ENCODE results near the gene E2F2.

The E2F2 gene

DNA sequence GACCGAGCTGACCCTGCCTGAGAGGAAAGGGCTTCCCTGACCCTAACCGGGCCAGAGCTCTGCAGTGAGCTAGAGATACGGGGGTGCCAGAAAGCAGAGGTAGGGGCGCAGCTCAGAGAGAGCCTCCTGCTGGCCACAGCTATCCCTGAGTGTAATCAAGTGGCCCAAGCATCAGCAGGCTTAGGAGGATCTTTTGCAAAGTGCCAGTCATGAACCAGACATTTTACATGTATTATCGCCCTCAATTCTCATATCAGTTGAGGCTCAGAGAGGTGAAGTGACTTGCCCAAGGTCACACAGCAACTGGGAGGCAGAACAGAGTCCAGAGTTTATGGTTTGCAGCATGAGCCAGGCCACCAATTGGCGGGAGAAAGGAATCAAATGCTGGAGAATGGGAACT, 35.3 kb upstream of the E2F2 start:
- Mint-ChIP-seq H3K27ac (no peak overlapping the region), H3K27me3 (peaks cover 10% of the 10 kb centered on the region), H3K4me1 (peaks cover 53% of the 10 kb centered on the region), H3K4me3 (peak overlapping the region in 1 of 2 donors; percentile 11), H3K9me3 (no peaks in the 10 kb centered on the region)
- no peak for ATAC-seq
- DNase-seq: no peak

DNA sequence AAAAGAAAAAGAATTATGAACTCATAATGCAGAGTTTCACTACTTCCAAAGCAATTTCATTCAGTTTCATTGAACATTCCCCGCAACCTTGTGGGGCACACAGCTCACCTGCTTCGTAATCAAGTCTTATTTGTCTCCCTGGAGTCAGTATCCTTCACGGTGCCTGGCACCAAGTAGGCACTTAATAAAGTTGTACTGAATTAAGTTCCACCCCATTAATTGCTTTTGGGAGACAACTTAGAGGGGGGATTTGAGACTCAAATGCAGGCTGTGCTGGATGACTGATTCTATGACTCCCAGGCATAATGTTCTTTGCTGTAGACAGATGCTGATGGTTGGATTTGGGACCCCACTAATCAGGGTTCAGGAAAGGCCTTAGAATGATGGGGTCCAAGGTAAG, 34.7 kb upstream of the E2F2 start:
- ATAC-seq (no peak), DNase-seq (no peak)
- Mint-ChIP-seq H3K4me1 (peaks cover 58% of the 10 kb centered on the region), H3K27ac (no peak overlapping the region), H3K9me3 (no peaks in the 10 kb centered on the region), H3K27me3 (peaks cover 16% of the 10 kb centered on the region), H3K4me3 (no peak overlapping the region)

DNA sequence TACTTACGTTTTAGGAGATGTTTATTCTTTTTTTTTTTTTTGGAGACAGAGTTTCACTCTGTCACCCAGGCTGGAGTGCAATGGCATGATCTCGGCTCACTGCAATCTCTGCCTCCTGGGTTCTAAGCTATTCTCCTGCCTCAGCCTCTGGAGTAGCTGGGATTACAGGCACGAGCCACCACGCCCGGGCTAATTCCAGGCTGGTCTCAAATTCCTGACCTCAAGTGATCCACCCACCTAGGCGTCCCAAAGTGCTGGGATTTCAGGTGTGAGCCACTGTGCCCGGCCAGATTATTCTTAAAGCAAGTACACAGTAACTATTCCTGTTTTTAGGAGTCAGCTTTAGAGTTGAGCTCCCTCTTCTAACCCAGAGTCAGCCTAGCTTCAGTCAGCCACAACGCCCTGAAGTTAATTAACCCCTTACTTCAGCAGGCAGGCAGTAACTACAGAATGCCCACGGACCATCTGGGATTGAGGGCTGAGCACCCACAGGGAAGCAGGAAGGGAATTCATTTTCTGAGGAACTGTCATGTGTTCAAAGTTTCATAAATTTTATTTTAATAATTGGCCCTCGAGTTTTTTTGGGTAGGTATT, 33.6 kb upstream of the E2F2 start:
- H3K4me3 Mint-ChIP-seq: no peak overlapping the region
- DNase-seq (no peak), ATAC-seq (no peak)
- H3K27ac Mint-ChIP-seq: no peak overlapping the region
- H3K27me3 Mint-ChIP-seq: peaks cover 20% of the 10 kb centered on the region
- H3K9me3 Mint-ChIP-seq: no peaks in the 10 kb centered on the region
- H3K4me1 Mint-ChIP-seq: peaks cover 70% of the 10 kb centered on the region

DNA sequence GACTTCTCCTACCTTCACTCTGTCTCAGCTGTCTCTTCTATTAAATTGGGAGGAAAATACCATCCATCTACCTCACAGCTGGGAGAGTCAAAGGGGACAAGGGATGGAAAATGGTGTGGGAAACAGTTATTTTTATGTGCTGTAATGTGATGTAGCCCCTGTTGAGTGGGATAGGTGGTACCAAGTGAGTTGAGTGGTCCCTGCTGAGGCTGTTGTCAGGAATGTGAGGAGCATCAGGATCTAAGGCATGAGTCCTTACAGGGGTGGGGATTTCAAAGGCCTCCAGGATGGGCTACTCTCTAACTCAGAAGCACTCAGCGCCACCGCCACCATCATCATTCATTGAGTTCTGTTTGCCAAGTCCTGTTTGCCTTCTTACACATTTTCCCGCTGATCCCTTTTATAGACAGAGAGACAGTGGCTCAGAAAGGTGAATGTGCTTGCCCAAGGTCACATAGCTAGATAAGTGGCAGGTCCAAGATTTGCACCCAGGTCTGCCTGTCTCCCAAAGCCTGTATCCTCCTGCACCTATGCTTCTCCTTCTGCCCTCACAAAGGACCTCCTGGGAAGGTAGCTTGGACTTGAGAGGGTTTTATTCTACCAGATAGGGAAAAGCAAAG, 32.8 kb upstream of the E2F2 start:
- no peaks in the 10 kb centered on the region for H3K9me3 Mint-ChIP-seq
- ATAC-seq (no peak), DNase-seq (no peak)
- peaks cover 17% of the 10 kb centered on the region for H3K27me3 Mint-ChIP-seq
- H3K27ac Mint-ChIP-seq: no peak overlapping the region
- H3K4me1 Mint-ChIP-seq: peaks cover 66% of the 10 kb centered on the region
- H3K4me3 Mint-ChIP-seq: no peak overlapping the region

DNA sequence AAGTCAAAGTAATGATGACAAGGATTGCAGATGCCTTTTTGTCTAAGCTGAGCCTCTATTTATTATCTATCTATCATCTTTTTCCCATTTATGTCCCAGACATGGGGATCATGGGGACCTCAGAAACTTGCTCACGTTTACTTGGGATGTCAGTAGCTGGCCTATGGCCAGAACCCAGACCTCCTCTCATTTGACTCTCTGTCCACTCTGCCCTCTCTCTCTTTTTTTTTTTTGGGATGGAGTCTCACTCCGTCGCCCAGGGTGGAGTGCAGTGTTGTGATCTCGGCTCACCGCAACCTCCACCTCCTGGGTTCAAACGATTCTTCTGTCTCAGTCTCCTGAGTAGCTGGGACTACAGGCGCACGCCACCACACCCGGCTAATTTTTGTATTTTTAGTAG, 32.0 kb upstream of the E2F2 start:
- Mint-ChIP-seq H3K4me3 (peak overlapping the region in 1 of 2 donors; percentile 44), H3K4me1 (peaks cover 60% of the 10 kb centered on the region), H3K9me3 (no peaks in the 10 kb centered on the region), H3K27me3 (peaks cover 10% of the 10 kb centered on the region), H3K27ac (peak overlapping the region in 1 of 2 donors; percentile 7)
- DNase-seq (no peak), ATAC-seq (no peak)

DNA sequence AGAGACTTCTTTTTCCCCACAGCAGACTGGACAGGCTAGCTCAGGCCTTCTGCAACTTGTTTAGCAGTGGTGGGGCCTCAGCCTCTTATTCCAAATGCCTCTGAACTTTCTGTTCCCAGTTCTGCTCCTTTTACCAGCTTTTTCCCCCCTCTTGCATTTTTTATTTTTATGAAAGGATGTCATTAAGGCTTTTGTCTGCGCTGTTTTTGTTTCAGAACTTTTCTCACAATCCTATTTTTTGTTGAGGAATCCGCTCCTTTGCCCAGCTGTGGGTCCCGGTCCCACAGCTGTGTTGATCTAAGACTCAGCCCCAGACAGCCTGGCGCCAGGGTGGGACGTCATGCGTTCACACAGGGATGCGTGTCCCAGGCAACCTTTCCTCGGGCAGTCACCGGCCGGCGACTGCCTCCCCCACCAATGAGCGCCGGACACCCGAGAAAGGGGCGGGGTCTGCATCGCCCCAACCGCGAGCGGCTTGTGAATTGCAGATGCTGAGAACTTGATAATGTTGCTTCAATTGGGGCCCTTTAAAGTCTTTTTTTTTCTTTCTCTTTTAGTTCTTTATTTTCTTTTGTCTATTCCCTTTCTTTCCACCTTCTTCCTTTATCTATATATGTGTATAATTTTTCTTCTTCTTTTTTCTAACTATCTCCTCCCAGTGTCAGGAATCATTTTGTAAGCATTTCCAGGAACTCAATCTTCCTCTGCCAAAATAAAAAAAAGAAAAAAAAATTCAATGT, 31.3 kb upstream of the E2F2 start:
- H3K27me3 Mint-ChIP-seq: peaks cover 10% of the 10 kb centered on the region
- H3K9me3 Mint-ChIP-seq: no peaks in the 10 kb centered on the region
- DNase-seq: no peak
- peak overlapping the region; percentile 49 to 58 for H3K4me3 Mint-ChIP-seq
- no peak overlapping the region for H3K27ac Mint-ChIP-seq
- H3K4me1 Mint-ChIP-seq: peaks cover 66% of the 10 kb centered on the region
- ATAC-seq: no peak

DNA sequence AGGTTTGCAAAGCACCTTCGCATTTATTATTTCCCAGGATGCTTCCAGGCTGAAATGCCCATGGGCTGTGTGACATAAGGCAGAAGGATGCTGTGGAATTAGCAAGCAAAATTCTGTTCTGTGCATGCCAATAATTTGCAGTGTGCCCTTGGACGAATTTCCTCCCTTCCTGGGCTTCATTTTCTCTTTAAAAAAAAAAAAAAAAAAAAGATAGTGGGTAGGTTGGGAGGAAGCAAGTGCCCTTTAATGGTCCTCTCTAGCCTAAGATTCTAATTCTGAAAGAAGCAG, 30.7 kb upstream of the E2F2 start:
- ATAC-seq: no peak

DNA sequence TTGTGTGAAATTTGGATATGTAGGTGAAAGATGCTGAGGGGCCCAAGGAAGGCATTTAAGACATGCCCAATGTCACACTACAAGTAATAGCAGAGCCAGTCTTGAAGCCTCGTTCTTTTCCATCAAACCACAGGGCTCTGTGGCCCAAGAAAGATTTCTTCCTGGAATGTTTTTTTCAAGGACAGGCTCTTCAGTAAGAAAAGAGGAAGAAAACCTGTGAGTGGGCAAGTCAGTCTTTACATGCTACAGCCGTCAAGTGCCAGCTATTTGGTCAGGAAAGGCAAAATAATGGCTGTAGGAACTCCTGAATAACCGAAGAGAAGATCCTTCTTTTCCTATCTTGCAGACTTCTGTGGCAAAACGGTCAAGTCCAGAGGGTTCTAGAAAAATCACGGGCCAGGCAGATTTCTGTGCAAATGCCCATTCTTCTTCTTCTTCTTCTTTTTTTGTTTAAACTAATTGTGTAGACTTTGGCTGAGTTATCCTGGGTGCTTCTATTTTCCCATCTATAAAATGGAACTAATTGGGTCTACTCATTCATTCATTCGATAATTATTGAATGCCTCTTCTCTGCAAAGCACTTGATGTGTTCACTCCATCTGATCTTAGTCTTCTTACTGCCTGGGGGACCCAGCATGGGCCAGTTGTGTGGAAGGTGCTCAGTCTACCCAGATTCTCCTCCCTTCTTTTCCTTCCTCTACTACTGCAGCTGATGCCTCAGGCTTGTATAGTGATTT, 30.2 kb upstream of the E2F2 start:
- Mint-ChIP-seq H3K27me3 (peaks cover 10% of the 10 kb centered on the region), H3K4me3 (no peak overlapping the region), H3K9me3 (no peaks in the 10 kb centered on the region), H3K27ac (no peak overlapping the region), H3K4me1 (peaks cover 67% of the 10 kb centered on the region)
- ATAC-seq: no peak
- no peak for DNase-seq

More for the DNA sequence above, 30.7 kb upstream of the E2F2 start:
- no peak overlapping the region for H3K27ac Mint-ChIP-seq
- no peaks in the 10 kb centered on the region for H3K9me3 Mint-ChIP-seq
- H3K4me1 Mint-ChIP-seq: peaks cover 66% of the 10 kb centered on the region
- peaks cover 10% of the 10 kb centered on the region for H3K27me3 Mint-ChIP-seq
- H3K4me3 Mint-ChIP-seq: no peak overlapping the region
- no peak for DNase-seq

DNA sequence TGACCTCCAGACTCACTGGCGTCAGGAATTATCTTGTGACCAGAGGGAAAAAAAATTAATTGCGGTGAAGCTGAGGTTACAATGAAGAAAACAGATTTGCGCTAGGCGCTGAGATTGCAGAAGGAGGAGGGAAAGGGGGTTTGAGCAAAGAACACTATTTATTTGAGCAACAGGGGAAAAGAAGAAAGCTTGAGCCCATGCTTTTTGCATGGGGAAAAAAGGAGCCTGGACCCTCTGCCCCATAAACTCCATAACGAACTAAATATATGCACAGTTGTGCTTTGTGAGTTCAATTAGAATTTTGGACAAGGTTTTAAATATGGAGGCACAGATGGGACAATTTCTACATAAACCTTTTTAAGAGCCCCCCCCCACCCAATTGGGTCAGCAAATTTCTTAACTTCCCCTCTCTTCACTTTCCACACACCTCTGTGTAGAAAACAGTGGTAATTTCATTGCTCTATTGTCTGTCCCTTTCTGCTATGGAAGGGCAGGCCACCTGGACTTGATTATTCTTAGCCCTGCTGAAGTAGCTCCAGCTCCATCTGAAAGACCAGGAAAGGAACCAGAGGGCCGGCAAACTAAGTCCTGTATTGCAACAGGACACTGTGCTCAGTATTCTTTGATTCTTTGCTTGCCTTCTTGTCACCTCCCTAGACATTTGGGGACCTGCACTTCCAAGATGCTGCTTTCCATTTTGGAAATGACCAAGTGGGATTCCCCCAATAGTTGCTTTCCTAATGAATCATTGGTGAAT, 29.1 kb upstream of the E2F2 start:
- Mint-ChIP-seq H3K9me3 (no peaks in the 10 kb centered on the region), H3K27ac (no peak overlapping the region), H3K27me3 (peaks cover 10% of the 10 kb centered on the region), H3K4me1 (peaks cover 74% of the 10 kb centered on the region), H3K4me3 (peak overlapping the region; percentile 95 to 97)
- ATAC-seq (no peak), DNase-seq (no peak)

DNA sequence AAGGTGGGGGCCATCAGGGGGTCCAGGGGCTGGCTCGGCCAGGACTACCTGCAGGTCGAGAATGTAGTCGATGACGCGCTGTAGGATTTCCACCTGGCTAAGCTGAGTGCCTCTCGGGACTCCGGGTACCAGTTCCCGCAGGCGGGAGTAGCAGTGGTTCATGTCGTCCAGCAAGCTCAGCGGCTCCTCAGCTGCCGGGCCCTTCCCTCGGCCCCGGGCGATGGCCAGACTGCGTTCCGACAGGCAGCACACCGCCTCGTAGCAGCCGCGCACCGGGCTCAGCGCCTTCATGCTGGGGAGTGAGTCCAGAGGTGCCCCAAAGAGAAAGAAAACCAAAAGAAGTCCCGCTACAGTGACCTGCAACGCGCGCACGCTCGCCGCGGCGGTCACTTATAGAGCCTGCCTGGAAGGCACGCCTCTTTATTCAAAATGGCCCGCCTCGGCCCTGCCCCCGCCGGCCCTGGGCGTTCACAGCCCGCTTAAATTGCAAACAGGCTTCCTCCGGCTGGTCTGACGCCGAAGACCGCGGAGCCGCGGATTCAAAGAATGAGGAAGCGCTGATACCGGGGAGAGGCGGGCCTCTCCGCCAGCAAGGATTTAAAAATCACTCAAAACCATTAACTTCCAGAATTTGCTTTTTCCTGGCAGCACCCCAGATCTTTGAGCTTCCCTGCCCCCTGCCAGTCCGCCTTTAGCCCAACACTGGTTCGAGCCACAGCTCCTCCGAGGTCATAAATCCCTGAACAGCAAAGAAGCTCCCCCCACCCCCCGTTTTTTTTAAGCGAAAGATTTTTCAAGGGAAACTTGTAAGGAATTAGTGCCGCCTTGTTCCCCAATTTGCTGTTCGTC, 28.3 kb upstream of the E2F2 start, which contains the start of gene ID3:
Gene ID3 (minus strand): TSS at position 366 of the 849 bp plus-strand sequence. CDS start 75 bp downstream, at position 291.
- Mint-ChIP-seq H3K9me3 (no peaks in the 10 kb centered on the region), H3K4me1 (peaks cover 78% of the 10 kb centered on the region), H3K4me3 (peak within 1 kb of the TSS; percentile 95 to 97), H3K27me3 (peaks cover 10% of the 10 kb centered on the region), H3K27ac (peak within 1 kb of the TSS; percentile 93 to 95)
- peak; percentile 72 for ATAC-seq
- peak; percentile 90 for DNase-seq

GRCh38 chr1:23558872-23559135, 27.8 kb upstream of the E2F2 start:
- ATAC-seq (no peak), DNase-seq (no peak)
- Mint-ChIP-seq H3K9me3 (no peaks in the 10 kb centered on the region), H3K4me1 (peaks cover 81% of the 10 kb centered on the region), H3K27me3 (peaks cover 10% of the 10 kb centered on the region), H3K4me3 (peak overlapping the region; percentile 95 to 97), H3K27ac (peak overlapping the region; percentile 93 to 95)

DNA sequence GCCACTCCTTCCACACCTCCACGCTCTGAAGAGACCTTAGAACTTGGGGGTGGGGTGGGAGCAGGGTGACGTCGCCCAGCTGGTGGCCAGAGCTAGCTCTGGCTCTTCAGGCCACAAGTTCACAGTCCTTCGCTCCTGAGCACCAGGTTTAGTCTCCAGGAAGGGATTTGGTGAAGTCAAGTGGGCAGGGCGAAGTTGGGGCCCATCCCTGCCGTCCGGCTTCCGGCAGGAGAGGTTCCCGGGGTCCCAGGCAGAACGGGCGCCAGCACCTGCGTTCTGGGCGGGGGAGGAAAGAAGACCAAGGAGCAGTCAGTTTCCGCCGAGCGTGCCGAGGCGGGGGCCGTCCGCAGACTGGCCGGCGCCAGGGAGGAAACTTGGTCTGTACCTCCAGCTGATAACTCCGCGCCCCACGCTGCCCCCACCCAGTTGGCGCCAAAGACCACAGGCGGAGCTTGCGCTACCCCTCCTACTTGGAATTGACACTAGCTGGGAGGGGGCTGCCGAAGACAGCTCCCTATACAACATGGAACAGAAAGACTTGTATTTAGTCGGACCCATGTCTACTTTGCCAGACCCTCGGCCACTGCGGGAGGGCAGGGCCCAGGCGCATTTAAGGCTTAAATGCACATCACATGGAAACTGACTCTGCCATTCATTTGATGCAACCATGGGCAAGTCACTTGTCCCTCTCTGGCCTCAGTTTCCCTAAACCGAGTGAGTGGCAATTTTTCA, 27.3 kb upstream of the E2F2 start:
- ATAC-seq (no peak), DNase-seq (peak; percentile 42 to 48)
- Mint-ChIP-seq H3K27me3 (peaks cover 10% of the 10 kb centered on the region), H3K4me3 (peak overlapping the region; percentile 95 to 97), H3K27ac (peak overlapping the region; percentile 93 to 95), H3K4me1 (peaks cover 81% of the 10 kb centered on the region), H3K9me3 (no peaks in the 10 kb centered on the region)

GRCh38 chr1:23557471-23558124, 26.6 kb upstream of the E2F2 start:
- peak overlapping the region; percentile 93 to 95 for H3K27ac Mint-ChIP-seq
- DNase-seq (peak in 1 of 2 donors; percentile 44), ATAC-seq (peak; percentile 18)
- H3K27me3 Mint-ChIP-seq: peaks cover 10% of the 10 kb centered on the region
- H3K4me1 Mint-ChIP-seq: peaks cover 75% of the 10 kb centered on the region
- H3K9me3 Mint-ChIP-seq: no peaks in the 10 kb centered on the region
- H3K4me3 Mint-ChIP-seq: peak overlapping the region; percentile 95 to 97
